Activated CD8-positive, alpha-beta memory T cell treated with anti-CD3 and anti-CD28 coated beads for 24 hours (primary cell): ENCODE results near the gene ROM1.
"Not testable (repeated sequence)": the region's sequence is repeated elsewhere in the genome, so short reads cannot be mapped to it uniquely, and the experiment has no call there.

Source experiments
- DNase-seq: peaks from one replicate; pipeline ENCODE4 v3.0.0-alpha.2; 2020

The ROM1 gene, protein sequence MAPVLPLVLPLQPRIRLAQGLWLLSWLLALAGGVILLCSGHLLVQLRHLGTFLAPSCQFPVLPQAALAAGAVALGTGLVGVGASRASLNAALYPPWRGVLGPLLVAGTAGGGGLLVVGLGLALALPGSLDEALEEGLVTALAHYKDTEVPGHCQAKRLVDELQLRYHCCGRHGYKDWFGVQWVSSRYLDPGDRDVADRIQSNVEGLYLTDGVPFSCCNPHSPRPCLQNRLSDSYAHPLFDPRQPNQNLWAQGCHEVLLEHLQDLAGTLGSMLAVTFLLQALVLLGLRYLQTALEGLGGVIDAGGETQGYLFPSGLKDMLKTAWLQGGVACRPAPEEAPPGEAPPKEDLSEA

DNA sequence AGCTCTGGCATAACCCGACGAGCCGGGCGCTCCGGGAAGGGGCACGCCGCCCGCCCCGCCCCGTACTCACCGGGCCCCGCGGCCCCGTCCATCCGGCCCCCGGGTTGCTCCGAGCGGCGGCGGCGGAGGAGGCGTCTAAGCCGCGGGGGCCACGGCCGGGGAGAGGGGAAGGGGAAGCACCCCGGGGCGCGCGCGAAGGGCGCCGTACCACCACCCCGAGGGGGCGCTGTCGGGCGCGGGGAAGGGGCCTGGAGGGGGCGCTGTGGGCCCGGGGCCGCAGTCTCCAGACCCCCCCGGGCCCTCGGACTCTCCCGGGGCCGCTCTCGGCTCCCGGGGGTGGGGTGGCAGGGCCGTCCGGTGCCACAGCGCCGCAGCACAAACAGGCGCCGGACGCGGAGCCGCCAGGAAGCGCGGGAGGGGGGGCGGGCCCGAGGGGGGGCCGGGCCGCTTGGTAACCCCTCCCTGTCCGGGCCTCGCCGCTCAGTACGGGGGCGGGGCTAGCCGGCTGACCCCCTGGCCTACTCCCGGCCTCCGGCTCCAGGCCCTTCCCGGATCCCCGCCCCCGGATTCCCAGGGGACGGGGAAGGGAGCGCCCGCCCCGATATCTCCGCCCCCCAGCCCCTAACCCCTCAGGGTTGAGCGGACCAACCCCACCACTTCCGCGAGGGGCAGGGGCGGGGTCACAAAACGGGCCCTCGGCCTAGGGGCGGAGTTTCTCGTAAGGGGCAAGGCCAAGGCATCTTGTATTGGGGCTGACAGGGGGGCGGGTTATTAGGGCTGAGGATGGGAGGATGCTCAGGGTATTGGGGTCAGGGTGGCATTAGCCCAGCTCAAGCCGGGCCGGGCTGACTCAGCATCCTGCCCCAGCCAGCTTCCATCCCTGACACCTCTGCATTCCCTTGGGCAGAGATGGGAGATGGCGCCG is at the start of gene ROM1, which contains the start of gene EML3:
Gene ROM1 (plus strand): TSS at position 892 of the 925 bp plus-strand sequence. CDS start 25 bp downstream, at position 917.
Gene EML3 (minus strand): TSS at position 410 of the 925 bp plus-strand sequence. CDS start 318 bp downstream, at position 92.
- peak; percentile 97 for DNase-seq

DNA sequence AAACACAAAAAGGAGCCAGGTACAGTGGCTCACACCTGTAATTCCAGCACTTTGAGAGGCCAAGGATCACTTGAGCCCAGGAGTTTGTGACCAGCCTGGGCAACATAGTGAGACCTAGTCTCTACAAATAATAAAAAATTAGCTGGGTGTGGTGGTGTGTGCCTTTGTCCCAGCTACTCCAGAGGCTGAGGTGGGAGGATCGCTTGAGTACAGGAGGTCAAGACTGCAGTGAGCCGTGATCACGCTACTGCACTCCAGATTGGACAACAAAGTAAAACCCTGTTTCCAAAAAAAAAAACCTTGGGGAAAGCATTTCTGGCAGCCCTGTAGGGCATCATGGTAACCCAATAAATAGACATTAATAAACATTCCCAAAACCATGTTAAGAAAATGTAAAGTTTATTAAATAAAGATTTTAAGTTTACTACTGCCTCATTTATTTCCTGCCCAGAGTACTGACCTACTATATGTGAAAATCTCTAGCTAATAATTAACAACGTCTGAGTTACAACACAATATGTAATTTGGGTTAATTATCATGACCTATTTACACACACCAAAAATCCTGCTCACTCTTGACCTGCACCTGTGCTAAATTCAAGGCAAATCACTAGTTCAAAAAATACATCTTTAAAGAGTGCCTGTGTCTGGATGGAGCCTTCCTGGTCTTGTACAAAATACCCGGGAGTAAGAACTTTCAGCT is 47.8 kb upstream of the ROM1 start:
- DNase-seq: no peak

DNA sequence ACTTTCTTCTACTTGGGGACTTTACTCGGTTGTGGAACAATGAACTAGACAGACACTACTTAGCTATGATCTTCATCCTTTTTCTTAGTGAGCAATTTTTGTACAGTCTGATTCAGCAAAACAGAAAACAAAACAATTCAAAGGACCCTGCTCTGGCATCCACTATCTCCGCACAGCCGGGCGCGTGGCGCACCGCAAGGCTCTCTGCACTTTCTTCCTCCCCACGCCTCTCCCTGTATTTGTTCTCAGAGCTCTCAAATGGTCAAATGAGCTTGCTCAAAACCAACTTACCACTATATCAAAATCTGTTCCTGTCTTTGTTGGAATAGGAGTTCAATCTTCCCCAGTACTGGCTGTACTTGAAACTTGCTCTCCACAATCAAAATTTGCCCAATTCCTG is 46.8 kb upstream of the ROM1 start:
- no peak for DNase-seq

DNA sequence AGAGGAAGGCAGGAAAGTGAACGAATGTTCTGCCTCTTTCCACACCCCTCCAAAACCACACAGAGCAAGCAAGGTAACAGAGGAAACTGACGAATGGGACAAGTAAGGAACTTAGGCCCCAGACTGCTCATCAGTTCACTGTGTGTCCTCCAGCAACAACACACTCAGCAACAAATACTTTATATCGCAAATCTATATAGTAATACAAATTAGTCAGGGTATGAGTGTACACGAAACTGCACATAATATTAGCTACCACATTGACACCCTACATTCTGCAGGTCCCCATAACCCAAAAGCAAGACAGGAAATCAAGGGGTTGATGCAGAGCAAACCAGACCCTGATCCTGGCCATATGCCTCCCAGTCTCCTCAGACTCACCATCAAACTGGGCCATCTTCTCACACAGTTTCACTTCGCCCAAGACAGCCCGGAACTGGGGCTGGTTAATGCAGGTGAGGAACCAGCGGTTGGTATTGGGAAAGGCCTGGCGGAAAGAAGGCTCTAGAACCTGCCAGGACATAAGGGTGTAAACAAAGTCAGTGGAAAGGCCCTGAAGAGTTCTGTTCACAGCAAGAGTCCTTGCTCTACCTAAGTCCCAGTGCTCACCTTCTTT is 45.9 kb upstream of the ROM1 start:
- DNase-seq: no peak

DNA sequence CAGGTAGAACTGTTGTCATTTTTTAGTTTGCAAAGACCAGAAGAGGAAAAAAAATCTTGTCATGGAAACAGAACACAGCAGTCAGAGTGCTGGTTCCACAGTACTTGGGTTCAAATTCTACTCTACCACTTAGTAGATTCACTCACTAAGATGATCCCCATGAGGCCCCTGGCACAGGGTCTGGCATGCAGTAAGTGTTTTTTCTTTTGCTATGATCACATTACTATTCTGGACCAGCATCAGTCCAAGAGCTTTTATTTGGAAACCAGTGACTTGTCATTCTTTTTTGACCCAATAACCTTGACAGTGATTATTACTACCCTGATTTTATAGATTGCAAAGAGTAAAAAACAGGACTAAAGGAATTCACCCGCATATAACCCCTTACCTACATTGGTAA is 43.4 kb upstream of the ROM1 start:
- no peak for DNase-seq

DNA sequence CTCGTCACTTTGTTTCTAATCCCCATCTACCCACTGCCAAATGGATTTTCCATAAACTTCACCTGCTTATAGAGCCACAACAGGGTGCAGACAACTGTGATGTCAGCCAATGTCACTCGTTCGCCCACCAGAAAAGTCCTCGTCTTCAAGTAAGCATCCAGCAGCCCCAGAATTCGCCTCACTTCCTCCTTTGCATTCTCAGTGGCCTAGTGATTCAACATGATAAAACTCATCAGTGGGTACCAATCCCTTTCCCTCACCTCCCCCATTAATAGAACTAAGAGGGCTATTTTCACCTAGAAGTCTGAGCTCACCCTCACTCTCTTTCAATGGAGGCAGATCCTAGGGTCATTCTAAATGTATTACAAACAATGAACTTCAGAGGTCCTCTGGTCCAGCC is 42.2 kb upstream of the ROM1 start:
- DNase-seq: not testable (repeated sequence)

DNA sequence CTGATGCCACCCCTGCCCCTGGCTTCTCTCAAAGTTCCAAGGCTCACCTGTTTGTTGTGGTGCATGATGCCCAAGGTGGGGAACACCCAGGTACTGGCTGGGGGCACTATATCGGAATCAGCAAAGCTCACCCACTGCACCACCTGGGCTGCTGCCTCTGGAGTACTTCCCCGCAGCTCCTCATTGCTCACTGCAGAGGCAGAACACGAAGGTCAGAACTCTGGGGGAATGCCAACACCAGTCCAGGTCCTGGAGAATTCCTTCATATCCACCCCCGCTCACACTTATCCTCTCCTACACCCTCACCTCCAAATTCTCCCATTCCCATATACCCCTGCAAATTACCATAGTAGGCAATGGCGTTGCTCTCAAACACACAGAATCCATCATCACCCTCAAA is 41.6 kb upstream of the ROM1 start:
- DNase-seq: not testable (repeated sequence)

DNA sequence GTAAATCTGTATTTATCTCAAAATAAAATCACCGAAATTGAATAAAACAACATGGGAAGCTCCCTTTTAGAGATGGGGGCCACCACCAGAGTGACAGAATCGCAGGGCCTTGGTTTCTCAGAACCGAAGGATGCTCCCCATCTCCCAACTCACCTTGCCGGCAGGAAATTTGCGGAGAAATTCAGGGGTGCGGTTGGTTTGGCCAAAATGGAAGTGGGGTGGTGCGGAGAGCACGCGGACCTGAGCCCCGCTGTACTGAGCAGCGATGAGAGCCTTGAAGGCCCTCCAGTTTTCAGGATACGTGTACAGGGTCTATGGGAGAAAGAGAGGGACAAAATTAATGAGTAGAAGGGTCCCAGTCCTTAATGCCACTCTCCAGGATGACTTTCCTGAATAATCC is 40.6 kb upstream of the ROM1 start:
- DNase-seq: no peak

DNA sequence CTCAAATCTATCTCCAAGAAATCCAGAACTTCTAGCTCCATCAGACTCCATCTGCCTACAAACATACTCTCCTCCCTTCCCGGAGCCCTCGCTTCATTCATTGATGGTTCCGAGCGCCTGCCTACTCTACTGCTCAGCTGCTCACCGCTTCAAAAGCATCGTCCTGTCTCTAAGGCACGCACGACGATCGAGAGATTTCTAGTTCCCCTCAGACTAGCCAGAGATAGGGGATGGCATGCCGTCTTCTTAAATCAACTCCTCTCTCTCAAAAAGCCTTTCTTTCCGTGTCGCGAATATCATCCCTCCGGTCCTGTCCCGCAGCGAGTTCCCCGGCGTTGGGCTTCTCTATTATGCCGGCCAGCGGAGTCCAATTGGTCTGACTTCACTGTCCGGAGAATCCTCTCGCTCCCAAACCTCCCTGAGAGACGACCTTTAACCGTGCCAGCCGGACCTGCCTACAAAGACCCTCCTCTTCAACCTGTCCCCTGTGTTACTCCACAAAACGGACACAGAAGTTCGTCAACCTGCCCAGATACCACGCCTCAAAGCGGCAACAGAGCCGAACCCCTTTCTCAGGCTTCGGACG is 40.0 kb upstream of the ROM1 start:
- DNase-seq: no peak

DNA sequence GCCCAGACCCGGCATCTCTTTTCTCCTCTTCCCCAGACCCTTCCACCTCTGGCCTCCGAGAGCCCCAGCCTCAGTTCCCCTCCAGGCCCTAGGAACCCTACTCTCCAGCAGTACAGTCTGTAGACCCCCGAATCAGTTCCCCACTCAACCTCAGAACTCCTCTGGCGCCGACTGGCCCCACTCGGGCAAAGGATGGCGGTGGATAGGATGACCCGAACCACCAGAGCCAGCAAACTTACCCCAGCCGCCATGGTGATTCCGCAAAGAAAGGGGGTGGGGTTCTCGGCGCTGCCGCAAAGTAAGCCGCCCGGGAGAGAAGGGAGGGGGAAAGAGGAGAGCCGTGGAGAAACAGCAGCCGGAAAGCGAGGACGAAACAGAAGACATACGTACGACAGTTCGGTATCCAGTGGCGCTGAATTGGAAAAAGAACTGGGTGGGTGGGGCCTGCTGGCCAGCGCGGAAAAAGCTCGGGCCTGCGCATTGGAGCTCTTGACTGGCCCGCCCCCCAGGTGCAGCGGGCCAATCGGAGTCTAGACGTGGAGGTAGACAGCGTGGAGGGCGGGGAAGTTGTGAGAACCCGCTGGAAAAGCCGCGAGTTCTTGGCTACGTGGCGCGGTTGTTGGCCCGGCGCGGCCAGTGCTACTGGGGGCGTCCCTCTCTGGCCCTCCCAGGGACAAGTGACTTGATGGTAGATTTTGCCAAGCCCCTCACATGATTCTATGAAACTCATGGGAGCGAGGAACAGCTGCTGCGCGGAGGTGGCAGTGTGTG is 39.3 kb upstream of the ROM1 start, which contains the start of gene EEF1G:
Gene EEF1G (minus strand): TSS at position 300 of the 771 bp plus-strand sequence. CDS start 49 bp downstream, at position 251.
- peak; percentile 97 for DNase-seq

DNA sequence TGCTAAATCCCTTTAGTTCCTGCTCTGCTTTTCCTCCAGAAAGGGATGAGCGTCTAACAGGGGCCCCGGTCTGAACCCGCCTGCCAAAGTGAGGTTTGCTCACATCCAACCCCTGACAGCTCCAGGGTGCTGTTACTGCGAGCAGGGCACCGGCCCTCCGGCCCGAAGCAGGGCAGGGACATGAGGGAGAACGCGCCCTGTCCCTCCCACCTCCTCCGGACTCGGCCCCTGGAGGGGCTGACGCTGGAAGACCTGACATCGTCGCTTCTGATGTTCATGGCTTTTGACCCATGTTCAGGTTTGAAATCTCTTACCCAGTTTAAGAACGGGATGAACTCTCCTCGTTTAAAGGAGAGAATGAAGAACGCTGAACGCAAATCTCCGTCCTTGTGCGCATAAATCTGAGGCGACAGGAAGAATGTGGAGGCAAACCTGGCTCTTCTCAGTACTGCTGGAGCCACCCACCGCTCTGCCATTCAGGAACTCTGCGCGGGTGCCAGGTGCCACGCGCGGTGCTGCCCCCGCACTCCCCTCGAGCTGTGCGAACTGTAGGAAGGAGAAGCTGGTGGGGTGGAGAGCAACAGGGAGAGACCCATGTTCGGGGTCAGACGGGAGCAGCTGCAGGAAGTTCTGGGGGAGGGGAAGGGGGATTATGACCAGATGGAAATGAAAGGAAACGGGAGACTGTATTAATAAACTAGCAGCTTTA is 38.5 kb upstream of the ROM1 start:
- no peak for DNase-seq

DNA sequence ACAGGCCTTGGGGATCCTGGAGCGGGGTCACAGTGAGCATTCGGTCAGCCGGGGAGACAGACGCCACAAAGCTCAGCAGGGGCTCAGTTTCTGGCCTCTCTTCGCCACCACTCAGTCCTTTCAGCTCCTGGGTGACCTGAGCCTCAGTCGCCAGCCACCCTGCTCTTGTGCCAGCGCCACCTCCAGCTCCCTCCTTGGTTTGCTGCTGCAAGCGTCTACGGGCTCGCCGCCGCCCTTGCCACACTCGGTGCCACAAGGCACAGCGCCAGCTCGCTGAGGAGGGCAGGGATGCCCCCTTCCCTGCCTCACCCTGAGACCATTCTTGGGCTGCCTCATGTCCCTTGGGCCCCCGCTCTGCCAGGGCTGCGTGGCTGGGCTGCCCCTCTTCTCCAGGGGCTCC is 37.9 kb upstream of the ROM1 start:
- no peak for DNase-seq

DNA sequence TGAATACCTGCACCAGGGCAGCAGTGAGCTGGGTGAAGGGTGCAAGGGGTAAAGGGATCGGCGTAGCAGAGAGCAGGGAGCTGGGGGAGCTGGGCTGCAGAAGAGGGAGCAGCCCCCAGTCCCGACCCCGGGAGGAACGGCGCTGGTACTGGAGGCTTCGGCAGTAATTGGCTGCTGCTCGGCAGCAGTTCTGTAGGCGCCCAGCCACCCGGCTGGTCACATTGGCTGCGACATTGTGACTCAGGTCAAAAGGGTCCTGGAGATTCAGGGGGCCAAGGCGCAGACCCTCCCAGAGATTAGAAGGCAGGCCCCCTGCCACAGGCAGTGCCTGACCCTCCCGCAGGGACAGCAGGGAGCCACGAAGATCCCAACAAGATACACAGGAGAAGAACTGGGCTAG is 37.2 kb upstream of the ROM1 start:
- DNase-seq: no peak

DNA sequence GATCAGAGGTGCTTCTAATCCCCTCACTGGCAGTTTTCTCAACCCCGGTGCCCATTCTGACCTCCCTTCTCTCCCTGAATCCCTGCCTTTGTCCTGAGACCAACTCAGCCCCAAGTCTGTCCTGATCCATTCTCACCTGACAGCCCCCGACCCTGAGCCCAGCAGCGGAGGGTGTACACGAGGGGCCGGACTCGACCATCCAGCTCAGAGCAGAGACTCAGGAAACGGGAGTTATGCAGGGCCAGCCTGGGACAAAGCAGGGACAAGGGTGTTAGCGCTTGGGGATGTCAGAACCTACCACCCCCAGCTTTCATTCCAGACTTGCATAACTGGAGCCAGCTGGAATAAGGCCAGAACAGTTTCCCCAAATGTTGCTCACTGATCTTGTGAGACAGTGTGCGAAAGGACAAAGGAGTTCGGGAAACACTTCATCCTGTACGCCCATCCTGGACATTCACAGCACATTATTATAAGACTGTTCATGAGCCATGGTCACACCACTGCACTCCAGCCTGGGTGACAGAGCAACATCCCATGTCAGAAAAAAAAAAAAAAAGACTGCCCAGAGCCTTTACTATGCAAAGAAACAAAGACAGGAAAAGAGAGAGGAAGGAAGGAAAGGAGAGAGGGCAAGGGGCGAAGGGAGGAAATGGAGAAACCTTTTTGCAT is 35.9 kb upstream of the ROM1 start:
- DNase-seq: no peak

DNA sequence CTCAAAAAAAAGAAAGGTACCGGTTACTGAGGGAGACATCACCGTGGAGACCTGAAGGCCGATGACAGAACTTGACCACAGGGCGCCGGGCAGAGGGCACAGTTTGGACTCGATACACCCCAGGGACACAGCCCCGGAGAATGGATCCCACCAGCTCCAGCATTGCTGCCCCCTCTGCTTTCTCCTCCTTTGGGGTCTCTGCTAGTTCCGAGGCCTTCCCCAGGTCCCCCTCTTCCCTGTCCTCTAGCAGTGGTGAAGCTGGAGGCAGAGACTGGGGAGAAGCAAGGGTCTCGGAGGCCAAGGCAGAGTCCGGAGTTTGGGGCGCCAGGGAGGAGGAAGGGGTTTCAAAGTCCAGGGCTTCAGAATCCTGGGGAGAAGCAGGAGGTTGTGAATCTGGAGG is 34.5 kb upstream of the ROM1 start:
- no peak for DNase-seq

DNA sequence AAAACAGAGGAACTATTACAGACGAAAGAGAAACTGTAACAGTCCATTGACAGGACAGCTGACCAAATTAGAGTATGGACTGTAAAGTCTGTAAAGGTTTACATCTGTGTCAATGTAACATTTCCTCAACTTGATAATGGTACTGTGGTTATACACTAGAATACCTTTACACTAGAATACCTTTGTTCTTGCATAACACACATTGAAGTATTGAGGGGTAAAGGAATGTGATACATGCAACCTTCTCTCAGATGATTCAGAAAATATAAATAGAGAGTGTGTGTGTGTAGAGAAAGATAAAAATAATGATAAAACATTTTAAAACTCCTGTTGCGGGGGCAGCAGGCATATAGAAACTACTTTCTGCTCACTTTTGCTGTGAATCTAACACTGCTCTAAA is 33.8 kb upstream of the ROM1 start:
- DNase-seq: no peak

DNA sequence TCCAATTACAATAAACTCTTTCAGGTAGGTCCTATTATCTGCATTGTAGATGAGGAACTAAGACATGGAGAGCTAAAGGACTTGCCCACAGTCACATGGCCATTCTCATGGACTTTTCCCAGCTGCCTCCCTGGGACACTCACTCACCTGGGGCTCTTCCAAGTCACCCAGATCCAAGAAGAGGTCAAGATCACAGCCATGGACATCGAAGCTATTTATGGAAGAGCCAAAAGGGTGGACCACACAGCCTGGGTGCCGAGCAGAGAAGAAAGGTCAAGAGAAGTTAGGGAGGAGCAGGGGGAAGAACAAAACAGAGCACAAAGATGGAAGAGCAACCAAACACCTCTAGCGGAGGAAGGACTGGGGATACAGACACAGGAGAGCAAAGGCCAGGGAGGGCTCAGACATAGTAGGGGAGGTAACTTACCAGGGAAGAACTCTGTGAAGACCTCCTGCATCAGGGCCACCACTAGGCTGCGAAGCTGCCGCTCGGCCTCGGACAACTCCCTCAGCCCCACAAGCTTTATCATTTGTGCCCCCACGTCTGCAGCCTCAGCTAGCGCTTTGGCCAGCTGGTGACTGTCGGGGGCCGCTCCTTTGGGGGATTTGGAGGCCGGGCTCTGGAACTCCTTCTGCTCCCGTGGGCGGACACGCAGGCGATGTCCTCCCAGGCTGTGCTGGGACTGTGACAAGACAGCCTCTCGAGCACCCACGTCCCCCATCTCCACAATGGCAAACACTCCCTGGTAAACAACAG is 31.9 kb upstream of the ROM1 start:
- DNase-seq: no peak

DNA sequence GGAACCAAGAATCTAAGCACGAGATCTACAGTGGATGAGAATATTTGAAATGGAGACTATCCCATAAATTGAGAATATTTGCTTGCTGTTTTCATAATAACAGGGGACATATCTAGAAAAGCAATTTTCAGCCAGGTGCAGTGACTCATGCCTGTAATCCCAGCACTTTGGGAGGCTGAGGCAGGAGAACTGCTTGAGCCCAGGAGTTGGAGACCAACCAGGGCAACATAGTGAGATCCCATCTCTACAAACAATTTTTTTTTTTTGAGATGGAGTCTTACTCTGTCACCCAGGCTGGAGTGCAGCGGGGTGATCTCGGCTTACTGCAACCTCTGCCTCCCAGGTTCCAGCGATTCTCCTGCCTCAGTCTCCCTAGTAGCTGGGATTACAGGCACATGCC is 31.3 kb upstream of the ROM1 start:
- not testable (repeated sequence) for DNase-seq

DNA sequence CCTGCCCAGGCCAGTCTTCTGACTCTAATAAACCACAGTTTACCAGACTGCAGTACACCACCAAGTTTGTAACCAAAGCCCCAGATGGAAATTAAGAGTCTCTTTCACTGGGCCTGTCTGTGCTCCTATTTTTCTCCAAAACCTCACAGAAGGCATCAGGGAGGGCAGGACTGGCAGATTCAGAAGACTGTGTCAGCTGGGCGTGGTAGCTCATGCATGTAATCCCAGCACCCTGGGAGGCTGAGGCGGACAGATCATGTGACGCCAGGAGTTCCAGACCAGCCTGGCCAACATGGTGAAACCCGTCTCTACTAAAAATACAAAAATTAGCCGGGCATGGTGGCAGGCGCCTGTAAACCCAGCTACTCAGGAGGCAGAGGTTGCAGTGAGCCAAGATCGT is 27.7 kb upstream of the ROM1 start:
- DNase-seq: not testable (repeated sequence)
